Transverse colon (tissue), 3 donors: Measurements from ENCODE around the gene LRCH3.

Source experiments
- POLR2A ChIP-seq: fragments of 450-650 bp; IDR thresholded peaks from one replicate; pipeline ENCODE4 v1.6.1; 2016; ENCODE audit warnings: antibody characterized with exemption, mild to moderate bottlenecking, moderate library complexity
- TF ChIP-seq, protein P1 (sequence below), 5 experiments: fragments of 200-600 bp in 3 of 5; fragments of 450-650 bp in 2 of 5; sonication (generic) in 3 of 5; IDR thresholded peaks; 1 replicate in 2 of 5; 2 replicates in 3 of 5; pipeline ENCODE4 v1.5.1; 2016 to 2017; ENCODE audit warnings: antibody characterized with exemption in 5 of 5, inconsistent platforms in 3 of 5, mild to moderate bottlenecking in 2 of 5, moderate library complexity in 1 of 5

DNA sequence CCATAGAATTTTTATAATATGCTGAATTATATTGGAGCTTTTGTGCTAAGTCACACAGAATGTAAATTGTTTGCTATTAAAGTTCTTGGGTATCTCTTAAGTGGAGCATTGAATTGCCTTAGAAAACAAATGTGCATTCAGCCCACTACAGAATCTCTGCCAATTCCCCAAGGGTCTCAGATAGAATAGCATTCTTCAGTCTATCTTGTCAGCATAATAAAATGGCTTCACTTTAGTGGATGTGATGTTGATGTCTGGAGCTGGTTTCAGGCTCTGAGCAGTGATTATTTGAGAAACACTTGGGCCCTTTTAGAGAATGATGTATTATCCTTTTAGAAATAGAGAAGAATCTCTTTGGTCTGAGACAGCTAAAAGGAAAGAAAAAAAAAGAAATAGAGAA is 45.2 kb downstream of the LRCH3 start:
- TF ChIP-seq, protein P1, sequence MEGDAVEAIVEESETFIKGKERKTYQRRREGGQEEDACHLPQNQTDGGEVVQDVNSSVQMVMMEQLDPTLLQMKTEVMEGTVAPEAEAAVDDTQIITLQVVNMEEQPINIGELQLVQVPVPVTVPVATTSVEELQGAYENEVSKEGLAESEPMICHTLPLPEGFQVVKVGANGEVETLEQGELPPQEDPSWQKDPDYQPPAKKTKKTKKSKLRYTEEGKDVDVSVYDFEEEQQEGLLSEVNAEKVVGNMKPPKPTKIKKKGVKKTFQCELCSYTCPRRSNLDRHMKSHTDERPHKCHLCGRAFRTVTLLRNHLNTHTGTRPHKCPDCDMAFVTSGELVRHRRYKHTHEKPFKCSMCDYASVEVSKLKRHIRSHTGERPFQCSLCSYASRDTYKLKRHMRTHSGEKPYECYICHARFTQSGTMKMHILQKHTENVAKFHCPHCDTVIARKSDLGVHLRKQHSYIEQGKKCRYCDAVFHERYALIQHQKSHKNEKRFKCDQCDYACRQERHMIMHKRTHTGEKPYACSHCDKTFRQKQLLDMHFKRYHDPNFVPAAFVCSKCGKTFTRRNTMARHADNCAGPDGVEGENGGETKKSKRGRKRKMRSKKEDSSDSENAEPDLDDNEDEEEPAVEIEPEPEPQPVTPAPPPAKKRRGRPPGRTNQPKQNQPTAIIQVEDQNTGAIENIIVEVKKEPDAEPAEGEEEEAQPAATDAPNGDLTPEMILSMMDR (IDR thresholded peaks at IDR 0.05): no peak
- TF ChIP-seq POLR2A: no peak
